Gastroesophageal sphincter (tissue), 4 donors: ENCODE results near the gene QARS1. TPM values are rescaled to one million over a fixed set of nuclear protein-coding genes. Genes with fewer than 3 reads are reported as not detected.

Experiments used
- ATAC-seq: fragments of 150-250 bp; one replicate; pipeline ENCODE4 v1.9.1; 2016; ENCODE audit warnings: mild to moderate bottlenecking, moderate library complexity
- H3K27ac ChIP-seq, 4 donors: fragments of 200-600 bp; sonication (generic) in 3 of 4; 1 replicate in 3 of 4; 2 replicates in 1 of 4; pipeline ENCODE4 v1.5.1; 2016 to 2019
- H3K27me3 ChIP-seq: fragments of 200-600 bp; sonication (generic); one replicate; pipeline ENCODE4 v1.5.1; 2019
- H3K36me3 ChIP-seq, 2 donors: fragments of 200-600 bp; sonication (generic); one replicate each; pipeline ENCODE4 v1.5.1; 2019; ENCODE audit warnings: control low read depth in 1 of 2
- H3K4me1 ChIP-seq, 3 donors: fragments of 200-600 bp; sonication (generic); 1 replicate in 2 of 3; 2 replicates in 1 of 3; pipeline ENCODE4 v1.5.1; 2016 to 2019; ENCODE audit warnings: control low read depth in 2 of 3
- H3K4me3 ChIP-seq, 2 donors: fragments of 200-600 bp; sonication (generic); one replicate each; pipeline ENCODE4 v1.5.1; 2019; ENCODE audit warnings: mild to moderate bottlenecking in 1 of 2, moderate library complexity in 1 of 2
- H3K9me3 ChIP-seq, 3 donors: fragments of 200-600 bp; sonication (generic); one replicate each; pipeline ENCODE4 v1.5.1; 2017 to 2019; ENCODE audit warnings: control low read depth in 2 of 3
- EP300 ChIP-seq: sonication (generic); formaldehyde crosslinking; IDR thresholded peaks from one replicate; pipeline ENCODE4 v1.6.1; 2017; ENCODE audit warnings: antibody characterized with exemption, mild to moderate bottlenecking
- POLR2A ChIP-seq, 2 donors: fragments of 450-650 bp; IDR thresholded peaks; one replicate each; pipeline ENCODE4 v1.6.1; 2017; ENCODE audit warnings: antibody characterized with exemption in 2 of 2, mild to moderate bottlenecking in 2 of 2, moderate library complexity in 1 of 2
- POLR2AphosphoS5 ChIP-seq: sonication (generic); formaldehyde crosslinking; IDR thresholded peaks from one replicate; pipeline ENCODE4 v1.6.1; 2017; ENCODE audit warnings: antibody characterized with exemption
- WGBS, 2 donors: methylation state at CpG; one replicate each; pipeline ENCODE4 v1.1.5; 2018; ENCODE audit warnings: low coverage in 1 of 2; 5-methylcytosine and 5-hydroxymethylcytosine counted together
- total RNA-seq, 4 donors: library from RNA; depleted of rRNA; stranded (reverse); fragments of >200 nt; gene quantifications; one replicate each; pipeline ENCODE4 v1.1.0, GENCODE V29; 2016
- TF ChIP-seq, protein P1 (sequence below), 4 experiments: fragments of 200-600 bp in 2 of 4; fragments of 450-650 bp in 2 of 4; sonication (generic) in 1 of 4; IDR thresholded peaks; one replicate each; pipeline ENCODE4 v1.5.1; 2017 to 2019; ENCODE audit warnings: antibody characterized with exemption in 4 of 4, mild to moderate bottlenecking in 2 of 4, moderate library complexity in 2 of 4

Gene QARS1
- total RNA-seq, 4 donors from 2014 or later = 148 to 205 (median 183) TPM

DNA sequence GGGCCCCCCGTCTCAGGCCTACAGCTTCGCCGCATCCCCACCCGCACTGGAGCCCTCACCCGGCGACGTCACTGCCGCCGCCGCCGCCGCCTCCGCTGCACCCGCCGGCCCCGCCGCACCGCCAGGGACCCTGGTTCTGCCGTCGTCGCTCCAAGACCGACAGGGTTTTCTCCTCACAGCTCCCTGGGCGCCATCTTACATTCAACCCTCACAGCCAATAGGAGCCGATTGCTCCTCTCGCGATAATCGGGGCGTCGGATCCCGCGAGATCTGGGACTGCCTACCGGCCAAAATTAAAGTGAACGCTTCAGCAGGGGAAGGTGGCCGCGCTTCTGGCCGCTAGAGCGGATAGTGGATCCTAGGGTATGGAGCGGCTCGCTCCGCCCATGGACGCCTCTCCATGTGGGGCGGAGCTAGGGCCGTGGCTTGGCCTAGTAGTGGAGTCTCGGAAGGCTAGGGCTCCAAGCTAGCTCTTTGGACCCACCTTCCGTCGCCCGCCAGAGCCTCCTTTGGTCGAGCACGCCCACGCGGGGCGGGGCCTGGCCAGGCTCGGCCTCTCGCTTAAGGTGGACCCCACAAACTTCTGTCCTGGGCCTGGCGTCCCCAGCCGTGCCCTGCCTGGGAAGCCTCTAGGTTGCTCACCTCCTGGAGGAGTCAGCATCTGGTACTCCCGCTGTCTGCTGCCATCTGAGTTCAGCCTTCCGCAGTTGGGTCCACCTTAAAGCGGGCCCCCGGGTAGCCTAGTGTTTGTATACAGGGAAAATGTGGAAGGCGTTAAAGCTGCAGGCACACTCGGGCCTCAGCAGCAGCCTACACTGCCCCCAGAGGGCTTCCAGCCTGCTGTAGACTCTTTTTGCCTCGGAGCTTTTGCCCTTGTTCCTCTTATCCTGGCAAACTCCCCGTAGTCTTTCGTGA lies 10.4 kb downstream of the QARS1 start, which contains the start of gene QRICH1:
TSS of gene QRICH1 (minus strand) at position 219 of the 915 bp plus-strand sequence. CDS start 17,054 bp downstream, outside the sequence.
- Histone ChIP-seq H3K27me3 (no peaks in the 10 kb centered on the region), H3K36me3 (peaks cover 0 to 39% of the 10 kb centered on the region in 2 donors)

GRCh38 chr3:49092938-49093852 lies 11.4 kb downstream of the QARS1 start:
- Histone ChIP-seq H3K4me3 (peak overlapping the region; percentile 82 to 98), H3K27ac (peak overlapping the region; percentile 93 to 98 (median 96)), H3K36me3 (peaks cover 0 to 30% of the 10 kb centered on the region in 2 donors), H3K4me1 (peaks cover 0 to 57% (median 19%) of the 10 kb centered on the region in 3 donors), H3K9me3 (no peaks in the 10 kb centered on the region), H3K27me3 (no peaks in the 10 kb centered on the region)
- peak; percentile 54 for ATAC-seq
- TF ChIP-seq EP300 = no peak
- TF ChIP-seq POLR2A (IDR thresholded peaks at IDR 0.05) = no peak
- no peak for TF ChIP-seq POLR2AphosphoS5
- TF ChIP-seq, protein P1, sequence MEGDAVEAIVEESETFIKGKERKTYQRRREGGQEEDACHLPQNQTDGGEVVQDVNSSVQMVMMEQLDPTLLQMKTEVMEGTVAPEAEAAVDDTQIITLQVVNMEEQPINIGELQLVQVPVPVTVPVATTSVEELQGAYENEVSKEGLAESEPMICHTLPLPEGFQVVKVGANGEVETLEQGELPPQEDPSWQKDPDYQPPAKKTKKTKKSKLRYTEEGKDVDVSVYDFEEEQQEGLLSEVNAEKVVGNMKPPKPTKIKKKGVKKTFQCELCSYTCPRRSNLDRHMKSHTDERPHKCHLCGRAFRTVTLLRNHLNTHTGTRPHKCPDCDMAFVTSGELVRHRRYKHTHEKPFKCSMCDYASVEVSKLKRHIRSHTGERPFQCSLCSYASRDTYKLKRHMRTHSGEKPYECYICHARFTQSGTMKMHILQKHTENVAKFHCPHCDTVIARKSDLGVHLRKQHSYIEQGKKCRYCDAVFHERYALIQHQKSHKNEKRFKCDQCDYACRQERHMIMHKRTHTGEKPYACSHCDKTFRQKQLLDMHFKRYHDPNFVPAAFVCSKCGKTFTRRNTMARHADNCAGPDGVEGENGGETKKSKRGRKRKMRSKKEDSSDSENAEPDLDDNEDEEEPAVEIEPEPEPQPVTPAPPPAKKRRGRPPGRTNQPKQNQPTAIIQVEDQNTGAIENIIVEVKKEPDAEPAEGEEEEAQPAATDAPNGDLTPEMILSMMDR (IDR thresholded peaks at IDR 0.05) = no peak
- 0% methylated on average over 7 to 10 of the region's 86 CpGs for WGBS, 2 donors

More for the DNA sequence above, 10.4 kb downstream of the QARS1 start, which contains the start of gene QRICH1:
- Histone ChIP-seq H3K4me1 (peaks cover 0 to 48% (median 19%) of the 10 kb centered on the region in 3 donors), H3K4me3 (peak within 1 kb of the TSS; percentile 82 to 98), H3K27ac (peak within 1 kb of the TSS; percentile 93 to 98 (median 96)), H3K9me3 (no peaks in the 10 kb centered on the region)
- peak; percentile 94 for ATAC-seq
- 2% methylated on average over 8 of the region's 65 CpGs; no CpG with 5 or more reads in 1 of the 2 donors for whole genome bisulfite sequencing, 2 donors
- peak; percentile 43 for TF ChIP-seq POLR2AphosphoS5
- TF ChIP-seq, protein P1 (IDR thresholded peaks at IDR 0.05) = peak in 3 of 4 experiments; percentile 52 to 66 (median 53)
- TF ChIP-seq POLR2A (IDR thresholded peaks at IDR 0.05) = peak; percentile 62 to 72
- TF ChIP-seq EP300 = no peak

- ATAC-seq = no peak
- 92 to 95% methylated on average over 4 to 8 of the region's 8 CpGs for WGBS, 2 donors
Measured at GRCh38 chr3:49081429-49081828, 23.1 kb downstream of the QARS1 start.

GRCh38 chr3:49079270-49079669 lies 25.3 kb downstream of the QARS1 start:
- 71 to 100% methylated on average over 2 of the region's 2 CpGs for WGBS, 2 donors
- Histone ChIP-seq H3K27ac (no peak overlapping the region), H3K27me3 (no peaks in the 10 kb centered on the region), H3K4me3 (no peak overlapping the region), H3K9me3 (no peaks in the 10 kb centered on the region), H3K36me3 (peaks cover 0 to 55% of the 10 kb centered on the region in 2 donors), H3K4me1 (peaks cover 0 to 19% (median 0%) of the 10 kb centered on the region in 3 donors)
- ATAC-seq = no peak
- TF ChIP-seq, protein P1 (IDR thresholded peaks at IDR 0.05) = no peak
- no peak for TF ChIP-seq POLR2AphosphoS5
- TF ChIP-seq POLR2A (IDR thresholded peaks at IDR 0.05) = no peak
- no peak for TF ChIP-seq EP300

More at GRCh38 chr3:49081429-49081828, 23.1 kb downstream of the QARS1 start:
- Histone ChIP-seq H3K36me3 (peaks cover 0 to 43% of the 10 kb centered on the region in 2 donors), H3K4me1 (peaks cover 0 to 19% (median 0%) of the 10 kb centered on the region in 3 donors), H3K4me3 (no peak overlapping the region), H3K27ac (no peak overlapping the region), H3K27me3 (no peaks in the 10 kb centered on the region), H3K9me3 (no peaks in the 10 kb centered on the region)
- TF ChIP-seq, protein P1 (IDR thresholded peaks at IDR 0.05) = no peak
- TF ChIP-seq POLR2A (IDR thresholded peaks at IDR 0.05) (no peak), POLR2AphosphoS5 (no peak), EP300 (no peak)
